SU-DHL-6 (cell line): ENCODE data around the gene CARMIL1.

Experiments used
- H2AFZ ChIP-seq: fragments of 200-600 bp; sonication (generic); 2 replicates; pipeline ENCODE4 v1.6.1; 2014; ENCODE audit warnings: low read depth, mild to moderate bottlenecking, moderate library complexity, mixed read lengths, antibody characterized with exemption, low read length; ENCODE audit not compliant: severe bottlenecking
- H3F3A ChIP-seq: fragments of 200-600 bp; shearing (Covaris generic); 2 replicates; pipeline ENCODE4 v1.6.0; 2016; ENCODE audit warnings: antibody characterized with exemption, mild to moderate bottlenecking; ENCODE audit not compliant: insufficient read depth
- H3K27ac ChIP-seq: fragments of 200-600 bp; sonication (generic); 2 replicates; pipeline ENCODE4 v1.5.1; 2016; ENCODE audit warnings: low read depth, mild to moderate bottlenecking, low read length, moderate library complexity, mixed read lengths
- H3K27me3 ChIP-seq: fragments of 200-600 bp; sonication (generic), shearing (Covaris generic); 2 replicates; pipeline ENCODE4 v1.6.0; 2014; ENCODE audit warnings: mild to moderate bottlenecking, low read length
- H3K36me3 ChIP-seq: fragments of 200-600 bp; sonication (generic); 2 replicates; pipeline ENCODE4 v1.6.1; 2014; ENCODE audit warnings: mild to moderate bottlenecking, low read length, mixed read lengths
- H3K4me2 ChIP-seq: fragments of 300-600, 200-600 bp; shearing (Covaris generic), sonication (generic); 2 replicates; pipeline ENCODE4 v1.6.0; 2014; ENCODE audit warnings: low read length, low read depth, mild to moderate bottlenecking; ENCODE audit not compliant: poor library complexity, severe bottlenecking
- H3K4me3 ChIP-seq: fragments of 200-600 bp; sonication (generic); 2 replicates; pipeline ENCODE4 v1.5.1; 2014; ENCODE audit warnings: antibody characterized with exemption, low read length, mild to moderate bottlenecking, mixed read lengths; ENCODE audit not compliant: insufficient read depth, poor library complexity, severe bottlenecking
- H3K79me2 ChIP-seq: fragments of 200-600 bp; sonication (generic); 2 replicates; pipeline ENCODE4 v1.6.1; 2014; ENCODE audit warnings: mild to moderate bottlenecking, low read length, moderate library complexity; ENCODE audit not compliant: insufficient read depth
- H3K9ac ChIP-seq: fragments of 200-600 bp; sonication (generic); 2 replicates; pipeline ENCODE4 v1.7.0; 2014; ENCODE audit warnings: mild to moderate bottlenecking, low read length
- H3K9me2 ChIP-seq: fragments of 200-600 bp; sonication (generic); replicated peaks from 2 replicates; pipeline ENCODE4 v1.6.1; 2014; ENCODE audit warnings: low read length; ENCODE audit not compliant: insufficient read depth
- H3K9me3 ChIP-seq: fragments of 200-600 bp; sonication (generic); 2 replicates; pipeline ENCODE4 v1.6.1; 2014; ENCODE audit warnings: low read length, mixed read lengths; ENCODE audit not compliant: insufficient read depth
- H4K20me1 ChIP-seq: fragments of 200-600 bp; sonication (generic); 2 replicates; pipeline ENCODE4 v1.6.1; 2014; ENCODE audit warnings: low read depth, mild to moderate bottlenecking, antibody characterized with exemption, low read length, moderate library complexity, mixed read lengths
- CTCF ChIP-seq: fragments of 200-600 bp; sonication (generic); IDR thresholded peaks from one replicate; pipeline ENCODE4 v1.5.1; 2017; ENCODE audit warnings: antibody characterized with exemption, mild to moderate bottlenecking, low read length, moderate library complexity; ENCODE audit not compliant: insufficient read depth, poor library complexity, severe bottlenecking
- EZH2phosphoT487 ChIP-seq: fragments of 200-600 bp; sonication (generic), shearing (Covaris generic); conservative IDR thresholded peaks from 2 replicates; pipeline ENCODE4 v1.6.1; 2018; ENCODE audit warnings: mild to moderate bottlenecking, antibody characterized with exemption, low read length, moderate library complexity, mixed read lengths

CARMIL1 gene

DNA sequence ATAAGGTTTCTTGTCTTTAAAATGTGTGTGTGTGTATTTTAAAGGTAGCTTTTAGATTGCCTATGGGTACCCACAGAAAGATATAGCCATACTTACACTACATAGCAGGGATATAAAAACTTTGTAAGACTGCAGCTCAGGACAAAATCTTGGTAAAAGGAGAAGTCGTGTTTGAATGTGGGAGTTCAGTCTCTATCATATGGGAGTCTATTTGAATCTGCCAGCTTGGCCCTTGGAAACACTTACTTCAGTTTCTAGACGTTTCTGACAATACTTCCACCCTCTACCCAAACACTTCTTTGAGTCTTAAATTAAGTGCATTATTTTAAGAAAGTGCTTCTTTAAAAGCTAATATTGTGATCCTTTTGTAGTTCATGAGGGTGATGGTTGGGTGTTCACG, 155.7 kb downstream of the CARMIL1 start:
- no peaks in the 10 kb centered on the region for H3K79me2 ChIP-seq
- no peaks in the 10 kb centered on the region for H3K9me3 ChIP-seq
- no peak overlapping the region for H2AFZ ChIP-seq
- H3K9ac ChIP-seq = no peak overlapping the region
- H3K27me3 ChIP-seq = no peaks in the 10 kb centered on the region
- no peaks in the 10 kb centered on the region for H3K9me2 ChIP-seq
- H3K4me2 ChIP-seq = no peak overlapping the region
- no peak overlapping the region for H3K4me3 ChIP-seq
- H4K20me1 ChIP-seq = no peaks in the 10 kb centered on the region
- no peak for TF ChIP-seq EZH2phosphoT487
- TF ChIP-seq CTCF = no peak
- H3F3A ChIP-seq = no peaks in the 10 kb centered on the region
- no peak overlapping the region for H3K27ac ChIP-seq
- H3K36me3 ChIP-seq = 0 out of 2 replicates have a peak, but pooled peaks cover 8% of the 10 kb centered on the region

DNA sequence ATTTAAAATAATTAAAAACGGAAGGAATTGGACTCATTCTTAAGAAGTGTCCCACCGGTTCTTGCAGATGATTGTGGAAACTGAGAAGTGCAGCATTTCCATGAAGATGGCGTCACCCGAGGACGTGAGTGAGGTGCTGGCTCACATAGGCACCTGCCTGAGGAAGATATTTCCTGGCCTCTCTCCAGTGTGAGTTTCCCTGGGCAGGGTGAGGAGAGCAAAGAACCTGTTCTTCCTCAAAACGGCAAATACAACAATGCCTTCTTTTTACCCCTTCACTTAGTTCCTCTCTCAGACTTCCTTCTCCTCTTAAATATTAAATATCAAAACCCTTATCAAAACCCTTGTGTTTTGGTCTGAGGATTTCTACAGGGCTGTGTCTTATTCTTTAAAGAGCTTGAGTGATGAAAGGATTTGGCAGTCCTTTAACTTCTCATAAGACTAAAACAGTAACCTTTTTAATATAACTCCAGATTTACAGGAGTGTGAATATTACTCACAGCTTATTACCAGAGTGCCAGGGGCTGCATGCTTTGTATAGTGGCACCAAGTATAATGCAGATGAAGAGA, 156.3 kb downstream of the CARMIL1 start:
- Histone ChIP-seq H3K4me2 (no peak overlapping the region), H3K27ac (no peak overlapping the region), H3K27me3 (no peaks in the 10 kb centered on the region), H3K9me3 (no peaks in the 10 kb centered on the region), H3K4me3 (no peak overlapping the region), H2AFZ (no peak overlapping the region), H3K9ac (no peak overlapping the region), H3K9me2 (no peaks in the 10 kb centered on the region), H3K79me2 (no peaks in the 10 kb centered on the region), H3K36me3 (0 out of 2 replicates have a peak, but pooled peaks cover 8% of the 10 kb centered on the region), H3F3A (no peaks in the 10 kb centered on the region), H4K20me1 (no peaks in the 10 kb centered on the region)
- TF ChIP-seq CTCF (no peak), EZH2phosphoT487 (no peak)

GRCh38 chr6:25436760-25437159, 157.6 kb downstream of the CARMIL1 start:
- no peaks in the 10 kb centered on the region for H3K9me3 ChIP-seq
- no peak overlapping the region for H3K27ac ChIP-seq
- no peak overlapping the region for H2AFZ ChIP-seq
- H3F3A ChIP-seq = no peaks in the 10 kb centered on the region
- H3K36me3 ChIP-seq = 0 out of 2 replicates have a peak, but pooled peaks cover 8% of the 10 kb centered on the region
- H3K4me2 ChIP-seq = no peak overlapping the region
- no peaks in the 10 kb centered on the region for H3K9me2 ChIP-seq
- H3K9ac ChIP-seq = no peak overlapping the region
- TF ChIP-seq EZH2phosphoT487 = no peak
- TF ChIP-seq CTCF = no peak
- H4K20me1 ChIP-seq = no peaks in the 10 kb centered on the region
- no peak overlapping the region for H3K4me3 ChIP-seq
- no peaks in the 10 kb centered on the region for H3K79me2 ChIP-seq
- no peaks in the 10 kb centered on the region for H3K27me3 ChIP-seq
